Hematopoietic multipotent progenitor cell treated with erythropoietin and hydrocortisone succinate and interleukin-3 and kit ligand, for 4 days (in vitro differentiated cells): ENCODE measurements around the gene SLC19A3.
"Not testable (repeated sequence)": the region's sequence is repeated elsewhere in the genome, so short reads cannot be mapped to it uniquely, and the experiment has no call there.

Source experiments
- DNase-seq: peaks from one replicate; pipeline ENCODE4 v3.0.0-alpha.2; 2015

The SLC19A3 gene

GRCh38 chr2:227701556-227701955 lies 16.3 kb downstream of the SLC19A3 start:
- DNase-seq = no peak

- DNase-seq = no peak
Measured at GRCh38 chr2:227696990-227697679, 20.7 kb downstream of the SLC19A3 start.

- no peak for DNase-seq
Measured at GRCh38 chr2:227687189-227687588, 30.6 kb downstream of the SLC19A3 start.

DNA sequence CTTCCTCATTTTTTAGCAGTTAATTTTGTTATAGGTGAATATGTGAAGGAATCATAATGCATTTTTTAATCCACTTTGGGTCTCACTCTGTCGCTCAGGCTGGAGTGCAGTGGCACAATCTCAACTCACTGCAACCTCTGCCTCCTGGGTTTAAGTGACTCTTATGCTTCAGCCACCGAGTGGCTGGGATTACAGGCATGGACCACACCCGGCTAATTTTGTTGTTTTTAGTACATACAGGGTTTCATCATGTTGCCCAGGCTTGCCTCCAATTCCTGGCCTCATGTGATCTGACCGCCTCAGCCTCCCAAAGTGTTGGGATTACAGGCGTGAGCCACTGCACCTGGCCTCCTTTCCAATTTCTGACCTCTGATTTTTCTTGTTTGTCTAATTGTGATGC lies 33.6 kb downstream of the SLC19A3 start:
- DNase-seq = no peak

DNA sequence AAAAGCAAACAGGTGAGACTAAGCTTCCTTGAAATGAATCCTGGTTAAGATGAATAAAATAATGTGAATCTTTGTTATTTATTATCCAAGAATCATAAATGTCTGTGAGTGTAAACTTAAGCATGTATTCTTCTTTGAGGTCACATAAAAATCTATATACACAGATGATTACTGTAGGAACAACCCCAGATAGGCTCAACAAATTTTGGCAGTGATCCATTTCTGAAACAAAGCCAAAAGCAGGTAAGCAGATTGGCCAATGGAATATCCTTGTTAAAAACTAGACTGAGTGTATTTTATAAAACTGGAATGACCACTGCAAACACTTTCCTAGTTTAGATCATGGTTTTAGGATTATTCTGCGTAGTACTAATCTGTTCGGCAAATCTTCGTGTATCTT lies 39.9 kb downstream of the SLC19A3 start:
- DNase-seq = no peak

- DNase-seq = no peak
Measured at GRCh38 chr2:227674485-227674884, 43.3 kb downstream of the SLC19A3 start.

DNA sequence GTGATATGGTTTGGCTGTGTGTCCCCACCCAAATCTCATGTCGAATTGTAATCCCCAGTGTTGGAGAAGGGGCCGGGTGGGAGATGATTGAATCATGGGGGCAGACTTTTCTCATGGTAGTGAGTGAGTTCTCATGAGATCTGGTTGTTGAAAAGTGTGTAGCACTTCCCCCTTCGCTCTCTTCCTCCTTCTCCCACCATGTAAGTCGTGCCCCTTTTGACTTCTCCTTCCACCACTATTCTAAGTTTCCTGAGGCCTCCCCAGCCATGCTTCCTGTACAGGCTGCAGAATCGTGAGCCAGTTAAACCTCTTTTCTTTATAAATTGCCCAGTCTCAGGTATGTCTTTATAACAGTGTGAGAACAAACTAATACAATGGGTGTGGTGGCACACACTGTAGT lies 44.2 kb downstream of the SLC19A3 start:
- peak; percentile 3 for DNase-seq

GRCh38 chr2:227671170-227671905 lies 46.5 kb downstream of the SLC19A3 start:
- no peak for DNase-seq

- not testable (repeated sequence) for DNase-seq
Measured at GRCh38 chr2:227666631-227667170, 51.1 kb downstream of the SLC19A3 start, which contains the start of gene SCYGR5. Gene SCYGR5, plus strand, starts transcription at chr2:227666804. Its CDS starts 0 bp downstream, at chr2:227666804.

GRCh38 chr2:227665189-227665940 lies 52.5 kb downstream of the SLC19A3 start:
- DNase-seq = no peak

GRCh38 chr2:227661827-227662226 lies 56.0 kb downstream of the SLC19A3 start:
- DNase-seq = no peak

DNA sequence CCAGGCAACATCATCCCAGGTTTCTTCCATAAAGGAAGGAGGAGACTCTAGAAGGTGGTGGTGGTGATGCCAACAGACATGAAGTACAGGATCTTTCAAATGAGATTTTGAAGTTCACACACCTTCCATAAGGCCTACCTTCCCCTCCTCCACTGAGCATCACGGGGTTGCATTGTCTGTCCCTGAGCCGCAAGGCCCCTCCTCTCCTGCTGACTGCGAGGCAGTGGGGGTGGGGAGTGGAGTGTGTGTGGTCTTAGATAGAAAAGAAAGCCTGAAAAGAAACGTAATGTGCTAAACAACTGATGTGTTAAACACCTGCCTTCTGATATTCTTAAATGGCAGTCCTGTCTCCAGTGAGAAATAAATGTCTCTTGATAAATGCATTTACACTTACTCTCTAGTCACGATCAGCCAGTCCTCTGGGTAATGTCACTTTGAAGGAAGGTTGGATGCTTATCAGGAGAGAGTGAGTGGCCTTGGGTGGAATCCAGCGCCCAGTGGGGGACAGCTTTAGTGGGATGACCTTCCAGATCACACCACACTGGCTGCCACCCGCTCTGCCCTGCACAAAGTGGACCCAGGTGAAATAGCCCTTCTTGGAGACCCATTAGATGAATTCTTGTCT lies 56.7 kb downstream of the SLC19A3 start:
- no peak for DNase-seq

- no peak for DNase-seq
Measured at GRCh38 chr2:227657199-227657845, 60.5 kb downstream of the SLC19A3 start.

- DNase-seq = no peak
Measured at GRCh38 chr2:227655454-227655853, 62.4 kb downstream of the SLC19A3 start.

DNA sequence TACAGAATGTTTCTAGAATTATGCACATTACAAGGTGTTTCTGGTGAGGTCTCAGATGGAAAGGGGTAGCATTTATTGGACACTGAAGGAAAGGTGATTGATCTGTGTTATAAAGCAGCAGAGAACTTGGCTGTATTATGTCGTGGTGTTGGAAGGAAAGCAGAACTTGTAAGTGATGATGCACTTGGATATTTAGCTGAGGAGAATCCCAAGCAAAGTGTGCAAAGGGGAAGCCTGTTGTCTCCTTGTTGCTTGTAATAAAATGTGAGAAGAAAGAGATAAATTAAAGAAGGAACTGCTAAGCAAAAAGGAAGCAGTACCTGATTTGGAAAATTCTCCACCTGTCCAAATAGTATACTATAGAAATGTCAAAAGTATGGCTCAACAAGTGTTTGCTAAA lies 63.4 kb downstream of the SLC19A3 start:
- no peak for DNase-seq

GRCh38 chr2:227653419-227653818 lies 64.4 kb downstream of the SLC19A3 start:
- no peak for DNase-seq

DNA sequence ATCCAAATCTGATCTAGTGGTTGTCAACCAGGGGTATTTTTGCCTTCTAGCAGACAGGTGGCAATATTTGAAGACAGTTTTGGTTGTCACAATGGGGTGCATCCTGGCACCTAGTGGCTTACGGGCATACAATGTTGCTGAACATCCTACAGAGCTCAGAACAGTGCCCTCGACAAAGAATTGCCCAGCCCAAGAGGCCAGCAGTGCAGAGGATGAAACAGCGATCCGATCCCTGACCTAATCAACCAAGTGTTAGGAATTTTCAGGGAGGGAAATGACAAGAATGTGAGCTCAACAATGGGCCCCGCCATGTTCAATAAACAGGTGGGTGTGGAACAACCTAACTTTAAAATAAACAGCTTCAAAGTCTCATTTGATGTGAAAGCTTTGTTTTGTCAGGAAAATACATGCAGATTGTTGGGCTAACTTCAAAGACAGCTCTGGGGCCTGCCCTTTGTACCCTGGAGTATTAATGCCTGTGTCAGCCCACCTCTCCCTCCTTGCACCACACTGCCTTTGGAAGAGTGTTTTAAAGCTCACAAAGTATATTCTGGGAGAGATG lies 73.8 kb downstream of the SLC19A3 start:
- no peak for DNase-seq

DNA sequence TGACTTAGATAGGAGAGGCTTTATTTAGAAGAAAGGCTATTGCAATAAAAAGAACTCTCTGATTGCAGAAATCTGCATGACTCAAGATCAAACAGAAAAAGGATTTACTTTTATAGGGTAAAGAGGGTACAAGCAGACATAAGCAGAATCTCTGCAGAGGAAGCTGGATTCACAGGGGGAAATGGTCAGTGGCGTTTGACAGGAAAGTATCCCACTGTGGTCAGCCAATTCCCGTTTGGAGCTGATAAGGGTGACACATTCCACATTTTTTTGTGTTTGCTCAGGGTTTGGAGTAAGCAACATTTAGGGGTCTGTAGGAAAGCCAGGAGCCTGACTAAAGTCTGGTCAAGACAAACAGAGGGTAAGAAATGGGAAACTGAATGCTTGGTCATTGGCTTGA lies 75.2 kb downstream of the SLC19A3 start:
- DNase-seq = no peak

DNA sequence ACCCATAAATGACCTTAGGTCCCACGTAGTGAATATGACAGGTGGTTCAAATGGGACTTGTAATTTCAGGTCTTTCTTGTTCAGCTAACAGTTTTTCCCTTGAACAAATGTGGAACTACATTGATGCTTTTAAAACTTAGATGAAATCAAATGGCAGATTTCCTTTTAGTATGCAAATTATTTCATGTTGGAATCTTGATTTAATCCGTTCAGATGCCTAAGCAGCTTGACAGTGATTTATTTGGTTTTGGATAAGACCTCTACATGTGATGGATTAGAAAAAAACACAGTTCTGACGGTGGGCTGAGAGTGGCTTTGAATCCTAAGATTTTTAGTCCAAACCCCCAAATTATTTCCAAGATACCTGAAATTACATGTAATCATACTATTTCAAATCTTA lies 83.6 kb downstream of the SLC19A3 start:
- DNase-seq = no peak
